HTR-8/SVneo (cell line): ENCODE results near the gene MAIP1.

Experiments used
- DNase-seq: peaks from one replicate; pipeline ENCODE4 v3.0.0; 2011; ENCODE audit warnings: low spot score, mixed read lengths; ENCODE audit not compliant: insufficient read length
- FAIRE-seq: peaks from 2 replicates; lab custom pipeline; 2011; peaks lifted over from hg19 to GRCh38; lab: Jason Lieb, UNC

Gene MAIP1

GRCh38 chr2:199984755-199985154 lies 29.4 kb downstream of the MAIP1 start:
- DNase-seq = no peak
- FAIRE-seq = no peak

GRCh38 chr2:199985625-199986207 lies 30.3 kb downstream of the MAIP1 start:
- FAIRE-seq (no peak), DNase-seq (peak; percentile 41)

- FAIRE-seq (no peak), DNase-seq (no peak)
Observed at GRCh38 chr2:199987586-199987985, 32.2 kb downstream of the MAIP1 start.

- FAIRE-seq (no peak), DNase-seq (no peak)
Observed at GRCh38 chr2:199988151-199988550, 32.8 kb downstream of the MAIP1 start.

- no peak for FAIRE-seq
- DNase-seq = no peak
Observed at GRCh38 chr2:199989822-199990221, 34.4 kb downstream of the MAIP1 start.

- DNase-seq (no peak), FAIRE-seq (no peak)
Observed at GRCh38 chr2:199991691-199992090, 36.3 kb downstream of the MAIP1 start.

GRCh38 chr2:199992296-199992695 lies 36.9 kb downstream of the MAIP1 start:
- FAIRE-seq (no peak), DNase-seq (no peak)

GRCh38 chr2:199994371-199994770 lies 39.0 kb downstream of the MAIP1 start:
- DNase-seq = no peak
- no peak for FAIRE-seq

GRCh38 chr2:199994896-199995295 lies 39.5 kb downstream of the MAIP1 start:
- DNase-seq (no peak), FAIRE-seq (no peak)

GRCh38 chr2:199997296-199997695 lies 41.9 kb downstream of the MAIP1 start:
- DNase-seq = no peak
- FAIRE-seq = no peak

GRCh38 chr2:199999166-199999565 lies 43.8 kb downstream of the MAIP1 start:
- no peak for FAIRE-seq
- DNase-seq = no peak

GRCh38 chr2:200000444-200001163 lies 45.2 kb downstream of the MAIP1 start:
- FAIRE-seq (no peak), DNase-seq (no peak)

- DNase-seq = no peak
- FAIRE-seq = no peak
Observed at GRCh38 chr2:200003444-200003843, 48.1 kb downstream of the MAIP1 start.

- DNase-seq (no peak), FAIRE-seq (no peak)
Observed at GRCh38 chr2:200005675-200006074, 50.3 kb downstream of the MAIP1 start.

- DNase-seq (no peak), FAIRE-seq (no peak)
Observed at GRCh38 chr2:200007306-200007705, 51.9 kb downstream of the MAIP1 start.

GRCh38 chr2:200012401-200012800 lies 57.0 kb downstream of the MAIP1 start:
- no peak for DNase-seq
- FAIRE-seq = no peak
